Stomach (tissue), 4 donors: ENCODE results near the gene S100A12.

Experiments used
- EP300 ChIP-seq: sonication (generic); formaldehyde crosslinking; IDR thresholded peaks from one replicate; pipeline ENCODE4 v1.6.1; 2017; ENCODE audit warnings: antibody characterized with exemption
- POLR2A ChIP-seq, 4 donors: fragments of 450-650 bp; IDR thresholded peaks; one replicate each; pipeline ENCODE4 v1.6.1; 2016; ENCODE audit warnings: antibody characterized with exemption in 4 of 4, control low read depth in 2 of 4, mild to moderate bottlenecking in 1 of 4, moderate library complexity in 1 of 4
- POLR2AphosphoS5 ChIP-seq, 3 donors: sonication (generic); formaldehyde crosslinking; IDR thresholded peaks; one replicate each; pipeline ENCODE4 v1.6.1; 2016; ENCODE audit warnings: antibody characterized with exemption in 3 of 3
- TF ChIP-seq, protein P1 (sequence below), 7 experiments: fragments of 450-650 bp in 4 of 7; fragments of 200-600 bp in 3 of 7; sonication (generic) in 3 of 7; IDR thresholded peaks; one replicate each; pipeline ENCODE4 v1.5.1; 2016 to 2019; ENCODE audit warnings: antibody characterized with exemption in 7 of 7, control low read depth in 2 of 7, mild to moderate bottlenecking in 1 of 7

DNA sequence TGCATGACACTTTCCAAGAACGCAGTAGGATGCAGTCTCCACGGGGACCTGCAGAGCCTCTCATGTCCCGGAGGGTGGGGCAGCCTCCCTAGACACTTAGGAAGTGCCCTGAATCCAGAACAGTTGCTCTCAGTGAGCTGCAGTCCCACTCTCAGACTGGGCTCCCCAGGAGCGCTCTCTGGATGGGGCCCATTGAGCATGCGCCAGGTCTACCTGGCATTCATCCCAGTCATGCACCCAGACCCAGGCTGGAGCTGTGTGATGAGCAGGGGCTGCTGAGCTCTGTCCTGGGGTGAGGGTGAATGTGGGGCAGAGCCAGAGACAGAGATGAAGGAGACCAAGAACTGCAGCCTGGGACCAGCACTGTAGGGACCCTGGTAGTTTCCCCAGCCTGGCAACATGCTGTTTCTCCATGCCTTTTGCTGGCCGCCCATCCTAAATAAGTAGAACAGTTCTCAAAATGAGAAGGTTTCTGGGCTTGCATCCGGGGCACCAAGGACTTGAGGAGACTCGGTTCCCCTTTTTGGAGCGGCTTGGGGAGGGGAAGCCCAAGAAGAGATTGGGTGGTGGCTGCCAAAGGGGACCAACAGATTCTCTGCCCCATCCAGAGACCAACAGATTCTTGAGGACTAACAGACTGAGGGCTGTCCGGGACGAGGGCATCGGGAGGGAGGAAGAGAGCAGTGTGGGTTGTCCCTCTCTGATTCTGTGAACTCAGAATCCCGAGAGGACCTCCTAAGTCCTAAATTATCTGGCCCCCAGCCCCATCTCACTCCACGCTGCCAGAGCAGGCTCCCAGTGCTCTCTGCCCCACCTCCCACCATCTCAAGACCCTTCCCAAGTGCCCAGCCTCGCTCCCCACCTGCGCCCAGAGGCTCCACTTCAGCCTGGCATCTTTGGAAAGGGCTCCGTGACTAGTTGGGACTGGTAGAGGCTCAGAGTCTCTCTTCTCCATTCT, 25.8 kb downstream of the S100A12 start:
- TF ChIP-seq POLR2A (IDR thresholded peaks at IDR 0.05) (no peak), POLR2AphosphoS5 (IDR thresholded peaks at IDR 0.05) (no peak), EP300 (no peak)
- TF ChIP-seq, protein P1, sequence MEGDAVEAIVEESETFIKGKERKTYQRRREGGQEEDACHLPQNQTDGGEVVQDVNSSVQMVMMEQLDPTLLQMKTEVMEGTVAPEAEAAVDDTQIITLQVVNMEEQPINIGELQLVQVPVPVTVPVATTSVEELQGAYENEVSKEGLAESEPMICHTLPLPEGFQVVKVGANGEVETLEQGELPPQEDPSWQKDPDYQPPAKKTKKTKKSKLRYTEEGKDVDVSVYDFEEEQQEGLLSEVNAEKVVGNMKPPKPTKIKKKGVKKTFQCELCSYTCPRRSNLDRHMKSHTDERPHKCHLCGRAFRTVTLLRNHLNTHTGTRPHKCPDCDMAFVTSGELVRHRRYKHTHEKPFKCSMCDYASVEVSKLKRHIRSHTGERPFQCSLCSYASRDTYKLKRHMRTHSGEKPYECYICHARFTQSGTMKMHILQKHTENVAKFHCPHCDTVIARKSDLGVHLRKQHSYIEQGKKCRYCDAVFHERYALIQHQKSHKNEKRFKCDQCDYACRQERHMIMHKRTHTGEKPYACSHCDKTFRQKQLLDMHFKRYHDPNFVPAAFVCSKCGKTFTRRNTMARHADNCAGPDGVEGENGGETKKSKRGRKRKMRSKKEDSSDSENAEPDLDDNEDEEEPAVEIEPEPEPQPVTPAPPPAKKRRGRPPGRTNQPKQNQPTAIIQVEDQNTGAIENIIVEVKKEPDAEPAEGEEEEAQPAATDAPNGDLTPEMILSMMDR (IDR thresholded peaks at IDR 0.05): no peak
